H1 (cell line): Measurements from ENCODE around the gene ZNF524. TPM values are rescaled to one million over a fixed set of nuclear protein-coding genes. Genes with fewer than 3 reads are reported as not detected.

Experiments used
- KDM1A ChIP-seq: fragments of 200-600, 300-600 bp; sonication (generic); IDR thresholded peaks from 2 replicates; pipeline ENCODE4 v1.7.1; 2016; ENCODE audit warnings: mild to moderate bottlenecking, low read length, borderline replicate concordance
- TAF7 ChIP-seq: optimal IDR thresholded peaks from 2 replicates; pipeline ENCODE3; 2011; ENCODE audit warnings: low read depth, mild to moderate bottlenecking, inconsistent platforms, low read length, moderate library complexity, borderline replicate concordance
- polyA plus RNA-seq, 7 experiments: library from polyadenylated mRNA; depleted of rRNA in 3 of 7; stranded (reverse) in 5 of 7; unstranded in 2 of 7; fragments of >200 nt in 5 of 7; fragments of 200-250 nt in 2 of 7; gene quantifications; 1 replicate in 5 of 7; 2 replicates in 1 of 7; 4 replicates in 1 of 7; pipeline versions ENCODE4 v1.2.1 to v1.2.3, GENCODE V29; 2011 to 2013; ENCODE audit warnings: missing spikeins in 2 of 7, mixed read lengths in 2 of 7
- total RNA-seq: library from RNA; stranded (reverse); fragmentation: NEBNext Ultra II Directional; extraction: Animal tissue kit (Norgen Biotek cat#: 25700); gene quantifications from 2 replicates; pipeline ENCODE4 v1.2.1, GENCODE V29; 2021

The ZNF524 gene
- total and polyA plus RNA-seq, 2 of the 8 experiments (the other 6 are each of a cell fraction or from before 2014, with no cell fraction given): 4.4 to 4.7 TPM

- TF ChIP-seq TAF7 (no peak), KDM1A (no peak)
Measured at GRCh38 chr19:55606471-55606787, 6.3 kb downstream of the ZNF524 start (continued).
